Esophagus squamous epithelium (tissue), 4 donors: ENCODE measurements around the gene RET.

ENCODE experiments used
- CTCF ChIP-seq, 6 experiments: fragments of 450-650 bp in 4 of 6; fragments of 200-600 bp in 2 of 6; sonication (generic) in 2 of 6; IDR thresholded peaks; one replicate each; pipeline ENCODE4 v1.5.1; 2016 to 2019; ENCODE audit warnings: antibody characterized with exemption in 6 of 6, mild to moderate bottlenecking in 4 of 6, moderate library complexity in 4 of 6
- POLR2A ChIP-seq, 4 donors: fragments of 450-650 bp; IDR thresholded peaks; one replicate each; pipeline ENCODE4 v1.6.1; 2017; ENCODE audit warnings: antibody characterized with exemption in 4 of 4, mild to moderate bottlenecking in 4 of 4, moderate library complexity in 3 of 4

- TF ChIP-seq POLR2A (IDR thresholded peaks at IDR 0.05) (no peak), CTCF (IDR thresholded peaks at IDR 0.05) (no peak)
Measured at GRCh38 chr10:43118631-43119415, 42.0 kb downstream of the RET start.
